ACHN (cell line): ENCODE measurements around the gene CARMIL1.

Experiments
- DNase-seq: peaks from one replicate; pipeline ENCODE4 v3.0.0-alpha.2; 2015
- in situ Hi-C: cut with HindIII; loops from 2 replicates; pipeline ENCODE4 v1.10.0; 2017; ENCODE audit warnings: low sequenced_read_pairs, low pct_ligation_motif_present, low pct_unique_long_range_greater_than_20kb

The CARMIL1 gene

DNA sequence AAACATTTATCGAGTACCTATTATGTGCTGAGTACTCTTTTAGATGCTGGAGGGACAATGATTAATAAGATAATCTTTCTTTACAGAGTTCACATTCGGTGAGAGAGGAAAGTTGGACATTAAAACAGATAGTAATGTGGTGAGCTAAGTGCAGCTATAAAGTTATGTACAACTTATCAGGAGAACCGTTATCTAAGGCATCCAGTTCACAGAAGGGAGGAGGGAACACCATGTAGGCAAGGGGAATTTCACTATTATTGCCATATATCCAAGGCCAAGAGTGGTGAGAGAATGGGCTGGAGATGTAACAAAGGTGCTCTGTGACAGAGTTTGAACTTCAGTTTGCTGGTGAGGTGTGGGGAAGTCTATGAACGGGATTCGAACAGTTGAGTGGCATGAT lies 105.8 kb downstream of the CARMIL1 start:
- in situ Hi-C loops = no loop called here
- DNase-seq = no peak

DNA sequence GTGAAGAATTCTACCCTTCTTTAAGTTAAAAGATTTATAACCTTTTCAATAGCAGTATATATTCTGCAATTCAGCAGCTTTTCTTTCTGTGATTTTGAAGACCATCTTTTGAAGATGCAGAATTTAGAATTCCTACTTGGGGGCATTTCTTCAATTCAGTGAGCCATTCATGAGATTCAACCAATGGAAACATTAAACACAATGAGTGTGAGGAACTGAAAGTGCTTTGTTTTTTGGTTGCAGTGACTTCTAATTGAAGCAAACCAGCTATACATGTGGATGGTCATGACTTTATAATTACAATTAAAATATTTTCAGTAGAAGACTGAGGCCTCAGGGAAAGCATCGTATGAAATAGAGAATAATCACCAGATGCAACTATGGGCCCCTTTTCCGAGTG lies 108.3 kb downstream of the CARMIL1 start:
- in situ Hi-C loops = no loop called here
- no peak for DNase-seq

DNA sequence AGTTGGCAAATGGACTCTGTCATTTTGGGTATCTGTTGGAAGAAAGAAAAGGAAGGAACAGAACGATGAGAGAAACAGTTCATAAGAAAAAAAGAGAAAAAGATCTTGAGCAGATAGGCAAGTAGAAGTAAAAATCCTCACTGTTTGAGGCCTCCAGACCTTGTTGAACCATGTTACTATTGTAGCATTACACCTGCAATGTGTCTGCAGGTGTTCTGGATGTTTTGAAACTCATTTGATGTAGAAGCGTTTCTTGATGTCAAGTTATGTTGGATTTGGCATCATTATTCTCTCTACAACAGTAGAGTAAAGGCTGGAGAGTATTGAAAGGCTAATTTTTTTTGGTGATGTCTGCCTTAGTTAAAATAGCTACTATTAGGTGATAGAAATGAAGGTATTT lies 108.7 kb downstream of the CARMIL1 start:
- in situ Hi-C loops = no loop called here
- DNase-seq = no peak

DNA sequence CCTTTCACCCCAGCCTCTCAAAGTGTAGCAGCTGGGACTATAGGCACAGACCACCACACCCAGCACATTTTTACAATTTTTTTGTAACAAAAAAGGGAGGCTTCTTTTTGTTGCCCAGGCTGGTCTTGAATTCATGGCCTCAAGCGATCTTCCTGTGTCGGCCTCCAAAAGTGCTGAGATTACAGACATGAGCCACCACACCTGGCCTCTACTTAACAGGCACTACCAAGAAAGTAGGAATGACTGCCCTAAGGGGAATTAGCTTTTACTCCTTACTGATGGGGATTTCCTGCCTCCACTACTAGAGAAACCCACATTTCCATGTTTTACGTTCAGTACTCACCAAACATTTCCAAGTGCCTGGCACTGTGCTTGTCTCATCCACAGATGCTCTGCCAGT lies 109.6 kb downstream of the CARMIL1 start:
- in situ Hi-C loops = no loop called here
- DNase-seq = no peak

DNA sequence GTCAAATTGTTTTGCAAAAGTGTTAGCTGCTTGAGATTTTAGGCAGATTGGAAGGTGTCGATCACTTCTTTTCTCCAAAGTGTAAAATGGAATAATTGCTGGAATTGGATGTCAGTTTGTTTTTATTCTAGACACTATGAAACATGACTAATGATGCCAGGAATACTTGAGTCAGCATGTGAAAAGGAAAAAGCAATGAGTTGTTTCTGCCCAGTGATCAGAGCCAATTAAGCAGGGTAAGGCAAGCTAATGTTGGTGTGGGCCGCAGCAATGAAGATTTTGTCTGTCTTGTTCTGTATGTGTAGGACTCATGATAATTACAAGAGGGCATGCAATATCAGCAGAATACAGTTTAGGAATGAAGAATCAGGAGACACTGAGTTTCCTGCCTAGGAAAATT lies 110.3 kb downstream of the CARMIL1 start:
- DNase-seq = peak; percentile 6
- in situ Hi-C loops = no loop called here

DNA sequence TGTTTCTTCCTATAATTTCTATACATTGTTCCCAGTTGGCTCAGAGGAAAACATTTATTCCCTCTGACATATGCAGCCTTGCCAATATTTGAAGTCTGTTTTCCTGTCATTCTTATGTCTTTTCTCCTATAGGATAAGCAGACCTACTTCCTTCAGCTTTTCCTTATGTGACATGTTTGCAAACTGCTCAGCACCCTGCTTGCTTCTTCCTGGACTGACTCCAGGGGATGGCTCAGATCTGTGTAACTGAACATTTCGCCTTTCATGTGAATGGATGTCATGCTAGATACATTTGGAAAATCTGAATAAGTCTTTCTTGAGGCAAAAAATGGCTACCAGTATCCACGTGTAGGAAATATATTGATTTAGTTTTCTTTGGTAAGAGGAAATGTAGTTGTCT lies 113.2 kb downstream of the CARMIL1 start:
- in situ Hi-C loops = no loop called here
- DNase-seq = no peak

DNA sequence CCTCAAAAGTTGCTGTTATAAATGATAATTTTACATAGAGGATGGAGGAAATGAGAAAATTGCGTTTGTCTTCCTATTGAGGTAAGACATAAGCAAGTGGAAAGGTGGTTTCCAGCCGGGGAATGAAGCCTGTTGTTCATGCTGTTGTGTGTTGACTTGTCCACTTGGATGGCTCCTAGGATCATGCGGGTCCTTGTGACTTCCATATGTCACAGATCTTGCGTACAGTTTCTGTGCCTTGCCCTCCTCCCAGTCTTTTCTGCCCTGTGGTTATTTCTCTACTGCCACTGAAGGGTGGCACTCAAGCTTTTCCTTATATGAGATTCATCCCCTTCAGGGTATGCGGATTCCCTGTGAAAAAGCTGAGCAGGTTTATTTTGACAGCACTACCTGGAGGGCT lies 116.6 kb downstream of the CARMIL1 start:
- in situ Hi-C loops = no loop called here
- no peak for DNase-seq

DNA sequence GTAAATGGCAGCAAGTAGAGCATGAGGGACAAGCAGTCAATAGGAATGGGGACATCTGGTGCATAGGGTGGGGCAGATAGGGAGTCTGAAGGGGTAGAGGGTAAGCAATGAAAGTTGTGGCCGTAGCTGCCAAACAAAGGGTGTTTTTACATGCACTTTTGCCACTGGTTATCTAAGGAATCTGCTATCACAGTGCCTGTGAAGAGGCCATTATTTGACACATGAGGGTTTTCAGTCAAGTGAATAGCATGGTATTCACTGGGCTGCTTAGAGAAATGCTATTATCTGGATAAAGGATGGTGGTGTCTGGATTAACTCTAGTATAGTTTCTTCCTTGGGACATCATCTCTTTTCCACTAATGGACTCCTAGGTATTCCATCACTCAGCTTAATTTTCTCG lies 118.2 kb downstream of the CARMIL1 start:
- in situ Hi-C loops = no loop called here
- no peak for DNase-seq

DNA sequence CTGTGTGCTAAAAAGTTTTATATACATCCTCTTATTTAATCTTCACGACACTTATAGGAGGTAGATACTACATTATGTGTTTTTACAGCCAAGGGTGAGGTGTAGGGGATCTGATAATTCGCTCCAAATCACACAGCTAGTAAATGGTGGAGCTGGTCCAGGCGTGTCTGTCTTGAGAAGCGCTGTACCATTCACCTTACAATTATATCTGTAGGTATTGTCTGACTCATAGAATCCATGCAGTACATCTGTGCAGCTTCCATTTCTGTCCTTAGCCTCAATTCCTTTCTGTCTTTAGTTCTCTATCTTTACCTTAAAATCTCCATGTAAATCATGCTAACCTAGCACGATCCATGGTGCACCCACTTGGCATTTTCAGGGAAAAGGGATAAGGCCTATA lies 120.7 kb downstream of the CARMIL1 start:
- DNase-seq = no peak
- in situ Hi-C loops = no loop called here

DNA sequence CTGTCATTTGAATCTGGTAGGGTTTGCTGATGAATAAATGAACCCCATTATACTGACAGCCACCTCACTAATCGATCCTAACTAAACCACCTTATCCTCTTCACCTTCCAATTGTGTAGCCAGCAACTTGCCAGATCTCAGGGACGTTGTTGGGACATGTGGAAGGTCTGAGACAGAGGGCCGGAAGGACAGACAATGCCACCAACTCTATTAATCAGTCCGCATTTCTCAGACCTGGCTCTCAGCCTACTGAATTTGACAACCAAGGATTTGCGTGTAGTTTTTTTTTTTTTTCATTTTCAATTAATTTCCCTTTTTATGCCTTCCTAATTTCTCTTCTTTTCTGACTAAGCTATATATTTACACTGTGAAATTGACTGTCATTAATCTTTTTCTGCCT lies 122.5 kb downstream of the CARMIL1 start:
- in situ Hi-C loops = no loop called here
- DNase-seq = no peak

DNA sequence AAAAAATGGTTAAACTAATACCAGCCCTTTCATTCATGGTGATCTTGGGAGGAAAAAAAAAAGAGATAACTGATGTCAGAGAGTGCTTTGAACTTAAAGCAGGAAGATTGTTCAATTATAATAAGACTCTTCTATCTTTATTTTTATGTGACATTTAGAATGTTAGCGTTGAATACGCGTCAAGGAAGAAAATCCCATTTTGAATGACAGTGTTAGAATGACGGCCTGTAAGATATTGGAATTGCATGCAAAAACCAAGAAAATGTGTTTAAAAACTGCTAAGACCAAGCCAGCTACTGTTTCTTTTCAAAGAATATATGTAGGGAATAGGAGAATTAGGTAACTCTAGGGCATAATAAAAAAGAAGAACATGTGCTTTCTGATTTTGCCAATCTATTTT lies 123.0 kb downstream of the CARMIL1 start:
- DNase-seq = no peak
- in situ Hi-C loops = no loop called here

DNA sequence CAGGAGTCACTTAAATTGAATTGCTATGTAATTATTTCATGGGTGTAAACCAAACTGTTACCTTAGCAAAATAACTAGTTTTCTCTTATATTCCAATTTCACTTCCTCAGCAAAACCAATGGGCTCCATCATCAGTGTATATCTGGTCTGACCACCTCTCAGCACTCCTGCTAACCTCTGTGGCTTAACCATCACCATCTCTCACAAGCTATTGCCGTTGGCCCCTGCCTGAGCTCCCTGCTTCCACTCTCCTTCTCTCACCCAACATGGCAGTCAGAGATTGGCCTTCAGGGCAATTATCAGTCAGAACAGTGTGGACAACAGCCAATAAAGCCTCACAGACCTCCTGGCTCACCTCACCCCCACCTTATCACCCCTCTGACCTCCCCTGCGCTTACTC lies 124.0 kb downstream of the CARMIL1 start:
- in situ Hi-C loops = no loop called here
- no peak for DNase-seq

DNA sequence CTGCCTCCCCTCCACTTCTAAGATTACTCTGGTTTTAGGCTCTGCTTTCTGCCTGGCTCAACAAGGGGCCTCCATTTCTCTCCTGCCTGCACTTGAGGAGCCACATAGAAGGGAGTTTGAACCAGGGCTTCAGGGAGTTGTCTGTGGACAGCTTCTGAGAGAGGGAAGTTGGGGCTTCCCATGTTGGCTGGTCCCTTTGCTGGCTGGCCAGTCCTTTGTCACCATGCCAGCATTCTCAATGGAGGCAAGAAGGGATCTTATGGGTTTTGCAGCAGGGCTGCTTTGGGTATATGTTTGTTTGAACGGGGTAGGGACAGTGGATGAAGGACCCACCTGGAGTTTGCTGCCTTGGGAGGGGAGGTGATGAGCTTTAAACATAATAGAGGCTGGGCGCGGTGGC lies 124.9 kb downstream of the CARMIL1 start:
- no peak for DNase-seq

DNA sequence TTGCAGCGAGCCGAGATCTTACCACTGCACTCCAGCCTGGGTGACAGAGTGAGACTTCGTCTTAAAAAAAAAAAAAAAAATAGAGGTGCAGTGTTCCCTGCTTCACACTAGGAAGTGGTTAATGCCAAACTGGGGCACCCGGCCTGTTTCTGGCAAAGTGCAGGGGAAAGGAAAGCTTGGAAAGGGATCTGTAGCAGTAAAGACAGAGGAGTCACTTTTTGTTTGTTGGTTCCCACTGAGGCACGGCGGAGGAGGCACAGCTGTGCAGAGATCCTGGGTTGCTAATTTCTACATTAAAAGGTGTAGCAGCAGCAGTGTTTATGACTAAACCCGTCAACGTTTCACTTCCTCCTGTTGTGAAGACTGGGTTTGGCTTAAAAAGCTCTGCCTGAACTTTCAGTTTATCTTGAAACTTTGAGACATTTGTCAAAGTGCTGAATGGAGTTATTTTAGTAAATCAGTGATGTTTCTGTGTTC lies 125.6 kb downstream of the CARMIL1 start:
- in situ Hi-C loops = no loop called here
- peak; percentile 20 for DNase-seq

More for the DNA sequence above, 124.9 kb downstream of the CARMIL1 start:
- in situ Hi-C loops = no loop called here

DNA sequence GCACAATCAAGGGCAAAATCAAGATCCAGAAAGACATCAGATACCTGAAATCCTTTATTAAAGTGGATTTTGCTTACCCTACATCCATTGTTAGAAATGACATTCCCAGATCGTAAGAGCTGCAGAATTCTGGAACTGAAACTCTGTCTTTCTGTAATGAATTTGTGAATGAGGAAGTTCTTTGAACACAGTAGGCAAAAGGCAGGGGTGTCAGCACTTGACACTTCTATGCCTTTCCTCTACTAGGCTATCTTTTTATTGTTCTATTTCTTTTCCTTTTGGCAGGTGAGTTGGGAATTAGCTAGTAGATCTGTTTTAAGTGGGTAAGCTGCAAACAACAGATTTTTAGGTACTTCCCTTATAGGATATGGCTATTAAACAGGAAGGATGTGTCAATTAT lies 126.3 kb downstream of the CARMIL1 start:
- no peak for DNase-seq
- in situ Hi-C loops = no loop called here

DNA sequence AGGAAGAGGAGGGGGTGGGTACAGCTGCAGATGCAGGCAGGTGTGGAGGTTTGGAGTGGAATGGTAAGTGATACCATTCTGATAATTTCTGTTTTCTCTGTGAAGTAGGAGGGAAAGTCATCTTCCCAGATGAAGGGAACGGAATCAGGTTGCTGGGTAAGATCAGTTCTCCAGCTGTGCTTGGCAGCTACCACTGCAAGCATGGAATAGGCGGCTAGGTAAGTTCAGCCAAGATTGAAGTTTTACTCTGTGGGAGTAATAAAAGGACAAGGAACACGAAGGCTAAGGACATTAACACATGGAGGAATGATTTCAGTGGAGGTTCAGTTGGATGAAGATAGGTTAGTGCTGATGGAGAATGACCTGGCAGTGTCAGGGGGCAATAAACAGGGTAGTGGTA lies 128.3 kb downstream of the CARMIL1 start:
- in situ Hi-C loops = no loop called here
- no peak for DNase-seq

DNA sequence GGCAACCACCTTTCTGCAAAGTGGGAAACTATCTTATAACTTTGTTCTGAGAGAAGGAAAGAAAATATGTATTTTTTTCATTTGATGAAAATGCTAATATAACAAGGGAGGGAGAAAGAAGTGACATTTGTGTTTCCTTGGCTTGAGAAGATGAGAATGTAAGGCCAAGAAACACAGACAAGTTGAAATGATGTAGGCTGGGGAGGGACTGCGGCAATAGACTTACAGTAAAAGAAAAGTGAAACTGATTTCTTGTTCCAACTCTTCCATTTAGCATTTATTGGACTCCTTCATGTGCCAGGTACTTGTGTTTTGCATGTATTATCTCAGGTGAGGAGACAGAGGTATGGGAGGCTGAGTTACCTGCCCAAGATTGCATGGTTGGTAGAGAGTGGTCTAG lies 130.9 kb downstream of the CARMIL1 start:
- in situ Hi-C loops = no loop called here

DNA sequence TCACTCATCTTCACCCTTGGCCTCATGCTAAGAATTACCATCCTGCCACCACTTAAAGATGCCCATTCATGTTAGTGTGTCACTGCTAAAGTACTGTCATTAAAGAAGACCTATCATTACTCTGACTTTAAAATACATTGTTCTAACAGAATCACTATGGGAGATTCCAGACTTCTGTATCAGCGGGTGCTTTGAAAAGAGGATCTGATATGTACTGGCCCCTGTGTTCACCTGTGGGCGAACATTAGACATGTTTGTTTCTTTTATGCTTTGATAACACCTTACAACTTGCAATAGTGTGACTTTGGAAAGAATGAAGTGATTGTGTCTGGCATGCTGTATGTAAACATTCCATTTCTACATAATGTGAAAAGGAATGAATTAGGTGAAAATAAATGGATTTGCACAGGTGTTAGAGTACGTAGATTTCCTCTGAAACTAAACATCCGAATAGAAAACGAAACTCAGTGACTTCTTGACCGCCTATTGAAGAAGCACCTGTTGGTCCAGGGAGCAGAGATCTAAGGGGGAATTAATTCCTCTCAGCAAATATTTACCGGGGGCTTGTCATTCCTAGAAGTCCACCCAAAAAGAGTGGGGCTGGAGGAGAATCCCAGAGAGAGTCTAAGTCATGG lies 132.3 kb downstream of the CARMIL1 start:
- in situ Hi-C loops = no loop called here
- DNase-seq = no peak

More for the DNA sequence above, 130.9 kb downstream of the CARMIL1 start:
- DNase-seq = no peak

DNA sequence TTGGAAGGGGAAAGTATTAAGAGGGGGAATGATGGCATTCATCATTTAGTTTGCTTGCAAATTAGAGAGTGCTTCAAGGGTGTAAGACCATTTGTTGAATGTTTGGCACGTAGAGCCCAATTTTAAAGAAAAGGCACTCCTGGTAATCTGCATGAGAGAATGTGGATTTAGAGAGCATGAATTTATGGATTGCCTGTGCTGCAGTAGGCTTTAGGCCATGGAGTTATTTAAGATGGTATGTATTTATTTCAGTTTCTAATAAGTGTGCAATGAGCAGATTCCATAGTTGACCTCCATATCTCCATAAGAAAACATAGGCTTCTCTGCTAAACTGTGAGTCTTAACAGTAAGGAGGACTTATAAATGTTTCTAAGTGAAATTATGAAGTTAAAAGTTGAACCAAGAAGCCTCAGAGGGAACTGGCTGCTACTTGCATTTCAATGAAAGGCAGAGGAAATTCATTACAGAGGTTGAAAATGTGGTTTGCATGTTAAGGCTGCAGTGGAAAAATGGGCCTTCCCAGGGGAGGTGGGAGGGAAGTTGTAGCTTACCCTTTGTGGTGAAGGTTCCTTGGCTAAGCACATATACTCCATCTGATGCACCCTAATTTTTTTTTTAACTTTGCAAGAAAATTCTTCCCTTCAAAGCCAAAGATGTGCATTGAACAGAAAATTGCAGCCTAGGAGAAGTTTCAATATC lies 134.2 kb downstream of the CARMIL1 start:
- in situ Hi-C loops = no loop called here
- DNase-seq = no peak

DNA sequence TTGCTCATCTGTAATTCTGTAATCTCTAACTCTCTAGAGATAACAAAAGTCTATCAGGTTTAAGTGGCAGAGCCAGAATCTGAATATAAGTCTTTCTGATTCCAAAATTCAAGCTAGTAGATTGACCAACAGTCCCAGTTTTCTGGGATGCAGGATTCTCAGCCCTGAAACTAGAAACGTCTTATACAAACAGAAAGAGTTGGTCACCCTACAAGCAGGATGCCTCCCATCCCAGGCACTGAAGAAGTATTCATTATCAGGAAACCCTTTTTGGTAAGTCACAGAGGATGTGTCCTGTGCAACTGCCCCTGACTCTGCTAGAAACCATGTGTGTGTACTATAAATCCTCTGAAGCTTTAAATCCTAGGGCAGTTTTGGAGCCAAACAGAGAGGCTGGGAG lies 135.0 kb downstream of the CARMIL1 start:
- in situ Hi-C loops = no loop called here
- no peak for DNase-seq
